Common myeloid progenitor, CD34-positive (primary cell): ENCODE measurements around the gene CLIP1.
A peak's percentile ranks its signal among the peaks of the same experiment; 100 is the strongest.
"Not testable (repeated sequence)": the region's sequence is repeated elsewhere in the genome, so short reads cannot be mapped to it uniquely, and the experiment has no call there.

Experiments used
- CTCF ChIA-PET: fragments of 350-600 bp; sonication (Branson Sonifier 250); formaldehyde crosslinking; loops from one replicate; lab custom pipeline; 2021; ENCODE audit warnings: antibody characterized with exemption; lab: Charles Lee
- POLR2A ChIA-PET: fragments of 350-600 bp; sonication (Branson Sonifier 250); formaldehyde crosslinking; loops from one replicate; lab custom pipeline; 2021; ENCODE audit warnings: antibody characterized with exemption; lab: Charles Lee
- DNase-seq, 3 donors: peaks; one replicate each; pipeline versions ENCODE4 v3.0.0 to v3.0.0-alpha.2; 2013
- H3K27ac ChIP-seq, 2 experiments: 1 replicate in 1 of 2; 2 replicates in 1 of 2; pipeline ENCODE4 v1.7.0; 2013; ENCODE audit warnings: inconsistent platforms in 2 of 2, low read length in 2 of 2, mild to moderate bottlenecking in 2 of 2, low read depth in 1 of 2, moderate library complexity in 1 of 2; ENCODE audit not compliant: severe bottlenecking in 2 of 2, insufficient read depth in 1 of 2, poor library complexity in 1 of 2
- H3K27me3 ChIP-seq, 5 experiments: replicated peaks in 2 of 5; 1 replicate in 3 of 5; 2 replicates in 2 of 5; pipeline versions ENCODE4 v1.6.1 to v1.7.0; 2013; ENCODE audit warnings: low read length in 4 of 5, mild to moderate bottlenecking in 2 of 5, moderate library complexity in 2 of 5, inconsistent platforms in 1 of 5; ENCODE audit not compliant: insufficient read depth in 5 of 5, control insufficient read depth in 4 of 5
- H3K36me3 ChIP-seq, 4 experiments: 1 replicate in 2 of 4; 2 replicates in 2 of 4; pipeline versions ENCODE4 v1.6.1 to v1.7.0; 2013; ENCODE audit warnings: low read length in 3 of 4, control low read depth in 1 of 4, mild to moderate bottlenecking in 1 of 4; ENCODE audit not compliant: control insufficient read depth in 4 of 4, insufficient read depth in 4 of 4
- H3K4me1 ChIP-seq, 4 experiments: 1 replicate in 3 of 4; 2 replicates in 1 of 4; pipeline versions ENCODE4 v1.6.1 to v1.7.1; 2013; ENCODE audit warnings: low read length in 3 of 4, mild to moderate bottlenecking in 3 of 4, control low read depth in 1 of 4, inconsistent platforms in 1 of 4, moderate library complexity in 1 of 4; ENCODE audit not compliant: control insufficient read depth in 4 of 4, insufficient read depth in 4 of 4; ENCODE audit errors: control extremely low read depth in 1 of 4
- H3K4me3 ChIP-seq, 7 experiments: 1 replicate in 4 of 7; 2 replicates in 3 of 7; pipeline versions ENCODE4 v1.5.1 to v1.7.0; 2013; ENCODE audit warnings: mild to moderate bottlenecking in 7 of 7, low read length in 6 of 7, moderate library complexity in 6 of 7, inconsistent platforms in 2 of 7, low read depth in 2 of 7, control low read depth in 1 of 7; ENCODE audit not compliant: insufficient read depth in 4 of 7, control insufficient read depth in 1 of 7; ENCODE audit errors: extremely low read depth in 1 of 7
- H3K9me3 ChIP-seq, 5 experiments: 1 replicate in 4 of 5; 2 replicates in 1 of 5; pipeline versions ENCODE4 v1.6.1 to v1.7.1; 2013; ENCODE audit warnings: low read length in 4 of 5, mild to moderate bottlenecking in 2 of 5, inconsistent platforms in 1 of 5, low read depth in 1 of 5, moderate library complexity in 1 of 5; ENCODE audit not compliant: control insufficient read depth in 4 of 5, insufficient read depth in 2 of 5; ENCODE audit errors: control extremely low read depth in 1 of 5
- WGBS: methylation state at CpG from one replicate; pipeline ENCODE4 v1.1.5; 2013; ENCODE audit not compliant: insufficient coverage; 5-methylcytosine and 5-hydroxymethylcytosine counted together

Gene CLIP1

GRCh38 chr12:122258462-122258861, 164.0 kb downstream of the CLIP1 start:
- WGBS = no CpG with 5 or more reads among the region's 4 CpGs
- POLR2A ChIA-PET, H3K4me3 ChIP-seq, H3K27me3 ChIP-seq, DNase-seq, CTCF ChIA-PET, H3K27ac ChIP-seq, H3K9me3 ChIP-seq, H3K4me1 ChIP-seq: not testable (repeated sequence)
- H3K36me3 ChIP-seq = peaks cover 13 to 68% (median 28%) of the 10 kb centered on the region in 4 experiments

GRCh38 chr12:122250536-122250935, 171.9 kb downstream of the CLIP1 start:
- H3K4me1 ChIP-seq = no peaks in the 10 kb centered on the region
- H3K4me3 ChIP-seq = no peak overlapping the region
- ChIA-PET POLR2A (no interaction called here), CTCF (no interaction called here)
- H3K27me3 ChIP-seq = no peaks in the 10 kb centered on the region
- no peak for DNase-seq
- H3K9me3 ChIP-seq = no peaks in the 10 kb centered on the region
- H3K36me3 ChIP-seq = peaks cover 8 to 46% (median 29%) of the 10 kb centered on the region in 4 experiments
- H3K27ac ChIP-seq = no peak overlapping the region
- WGBS = 96% methylated on average over 4 of the region's 8 CpGs

- ChIA-PET CTCF (no interaction called here), POLR2A (no interaction called here)
- H3K4me3 ChIP-seq = no peak overlapping the region
- H3K4me1 ChIP-seq = no peaks in the 10 kb centered on the region
- H3K9me3 ChIP-seq = no peaks in the 10 kb centered on the region
- no peak overlapping the region for H3K27ac ChIP-seq
- no peak for DNase-seq
- no peaks in the 10 kb centered on the region for H3K27me3 ChIP-seq
- WGBS = 100% methylated on average over 6 of the region's 6 CpGs
- peaks cover 8 to 46% (median 29%) of the 10 kb centered on the region in 4 experiments for H3K36me3 ChIP-seq
Observed at GRCh38 chr12:122250047-122250446, 172.4 kb downstream of the CLIP1 start.

GRCh38 chr12:122245553-122245952, 176.9 kb downstream of the CLIP1 start:
- no peak for DNase-seq
- Histone ChIP-seq H3K4me1 (no peaks in the 10 kb centered on the region), H3K9me3 (no peaks in the 10 kb centered on the region), H3K27me3 (no peaks in the 10 kb centered on the region), H3K36me3 (peaks cover 6 to 53% (median 39%) of the 10 kb centered on the region in 4 experiments), H3K27ac (no peak overlapping the region), H3K4me3 (no peak overlapping the region)
- 100% methylated on average over 1 of the region's 1 CpG for WGBS
- POLR2A ChIA-PET = no interaction called here
- CTCF ChIA-PET = interaction anchor here (0.8 to 1.7 kb wide), 2 partner anchors 15 to 22 kb away, joined by 3 to 5 read pairs; no protein-coding TSS in a partner anchor

GRCh38 chr12:122244565-122245371, 177.7 kb downstream of the CLIP1 start:
- Histone ChIP-seq H3K36me3 (peaks cover 9 to 52% (median 37%) of the 10 kb centered on the region in 4 experiments), H3K27ac (no peak overlapping the region), H3K4me1 (no peaks in the 10 kb centered on the region), H3K9me3 (no peaks in the 10 kb centered on the region), H3K4me3 (no peak overlapping the region), H3K27me3 (no peaks in the 10 kb centered on the region)
- DNase-seq = no peak
- WGBS = 96% methylated on average over 8 of the region's 11 CpGs
- CTCF ChIA-PET = interaction anchor here (0.5 to 1.7 kb wide), 6 partner anchors 8 to 948 kb away, joined by 3 to 5 read pairs (median 3); partner anchors contain the start of gene CAMKK2
- POLR2A ChIA-PET = interaction anchor here (0.5 kb wide), 1 partner anchor 11 kb away, joined by 3 read pairs; no protein-coding TSS in a partner anchor

GRCh38 chr12:122243965-122244364, 178.5 kb downstream of the CLIP1 start:
- peak in 1 of 3 donors; percentile 27 for DNase-seq
- peaks cover 9 to 46% (median 32%) of the 10 kb centered on the region in 4 experiments for H3K36me3 ChIP-seq
- POLR2A ChIA-PET = interaction anchor here (0.5 to 0.6 kb wide), 2 partner anchors 11 kb away, joined by 3 to 4 read pairs; no protein-coding TSS in a partner anchor

GRCh38 chr12:122238861-122239260, 183.6 kb downstream of the CLIP1 start:
- CTCF ChIA-PET = no interaction called here
- peaks cover 23 to 56% (median 32%) of the 10 kb centered on the region in 4 experiments for H3K36me3 ChIP-seq
- 100% methylated on average over 1 of the region's 5 CpGs for WGBS

More at GRCh38 chr12:122243965-122244364, 178.5 kb downstream of the CLIP1 start:
- Histone ChIP-seq H3K4me3 (no peak overlapping the region), H3K27ac (no peak overlapping the region), H3K9me3 (no peaks in the 10 kb centered on the region), H3K4me1 (no peaks in the 10 kb centered on the region), H3K27me3 (no peaks in the 10 kb centered on the region)
- CTCF ChIA-PET = interaction anchor here (0.7 kb wide), 2 partner anchors 23 to 190 kb away, joined by 3 read pairs; no protein-coding TSS in a partner anchor
- 75% methylated on average over 3 of the region's 6 CpGs for WGBS

More at GRCh38 chr12:122238861-122239260, 183.6 kb downstream of the CLIP1 start:
- POLR2A ChIA-PET = interaction anchor here (1.2 kb wide), 1 partner anchor 13 kb away, joined by 4 read pairs; the partner anchor contains the start of gene DIABLO
- no peak for DNase-seq
- Histone ChIP-seq H3K4me3 (no peak overlapping the region), H3K9me3 (no peaks in the 10 kb centered on the region), H3K27ac (no peak overlapping the region), H3K4me1 (no peaks in the 10 kb centered on the region), H3K27me3 (no peaks in the 10 kb centered on the region)
